NCI-H187 (cell line): ENCODE results near the gene IGFLR1.
A peak's percentile ranks its signal among the peaks of the same experiment; 100 is the strongest.
"Not testable (repeated sequence)": the region's sequence is repeated elsewhere in the genome, so short reads cannot be mapped to it uniquely, and the experiment has no call there.

Source experiments
- DNase-seq, 2 experiments: peaks; one replicate each; lab custom pipeline; 2025; lab: John Stamatoyannopoulos, UW

IGFLR1 gene

GRCh38 chr19:35777086-35777841, 35.0 kb upstream of the IGFLR1 start:
- DNase-seq = no peak

- peak in 1 of 2 experiments; percentile 10 for DNase-seq
Measured at GRCh38 chr19:35776102-35776788, 34.0 kb upstream of the IGFLR1 start.

DNA sequence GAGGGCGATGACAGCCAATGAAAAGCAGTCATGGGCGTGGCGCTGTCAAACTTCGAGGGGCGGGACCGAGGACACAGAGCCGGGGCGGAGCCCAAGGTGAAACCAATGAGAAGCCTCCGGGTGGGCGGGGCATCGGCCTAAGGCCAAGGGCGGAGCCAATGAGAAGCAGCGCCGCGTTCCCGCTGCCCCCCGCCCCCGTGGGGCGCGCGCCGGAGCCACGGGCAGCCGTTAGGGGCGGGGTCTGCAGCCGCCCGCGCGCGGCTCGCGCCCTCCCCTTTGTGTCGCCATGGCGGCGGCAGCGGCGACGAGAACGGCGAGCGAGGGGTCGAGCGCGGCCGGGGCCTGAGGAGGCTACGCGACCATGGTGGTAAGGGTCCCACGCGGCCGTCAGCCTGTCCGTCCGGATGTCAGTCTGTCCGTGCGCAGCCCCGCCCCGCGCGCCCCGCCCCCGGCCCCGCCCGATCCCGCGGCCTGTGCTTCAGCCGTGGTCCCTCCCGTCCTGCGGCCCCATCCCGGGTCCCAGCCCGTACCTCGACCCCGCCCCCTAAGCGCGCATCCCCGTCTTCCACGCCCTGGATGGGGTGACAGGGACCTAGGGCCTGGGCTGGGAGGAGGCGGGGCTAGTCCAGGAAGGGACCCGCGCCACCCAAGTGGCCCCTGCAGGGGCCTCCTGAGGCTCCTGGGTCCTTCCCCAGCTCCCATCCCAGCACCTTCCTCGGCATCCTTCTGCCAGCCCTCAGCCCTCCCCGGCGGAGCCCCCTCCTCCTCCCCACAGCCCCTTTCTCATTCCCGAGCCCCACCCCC, 33.2 kb upstream of the IGFLR1 start, which contains the start of gene ARHGAP33:
Gene ARHGAP33, plus strand, starts transcription at position 267 of the 804 bp plus-strand sequence. Its CDS starts 95 bp downstream, at position 362.
- DNase-seq = peak; percentile 98 to 99

DNA sequence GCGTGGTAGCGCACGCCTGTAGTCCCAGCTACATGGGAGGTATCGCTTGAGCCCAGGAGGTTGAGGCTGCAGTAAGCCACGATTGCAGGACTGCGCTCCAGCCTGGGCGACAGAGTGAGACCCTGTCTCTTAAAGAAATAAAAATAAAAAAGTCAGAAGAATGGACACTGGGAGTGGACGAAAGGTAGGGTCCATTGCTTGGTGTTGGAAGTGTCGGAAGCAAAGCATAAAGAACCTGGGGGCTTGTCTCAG, 32.7 kb upstream of the IGFLR1 start:
- no peak for DNase-seq

- DNase-seq = no peak
Measured at GRCh38 chr19:35774274-35775045, 32.2 kb upstream of the IGFLR1 start.

DNA sequence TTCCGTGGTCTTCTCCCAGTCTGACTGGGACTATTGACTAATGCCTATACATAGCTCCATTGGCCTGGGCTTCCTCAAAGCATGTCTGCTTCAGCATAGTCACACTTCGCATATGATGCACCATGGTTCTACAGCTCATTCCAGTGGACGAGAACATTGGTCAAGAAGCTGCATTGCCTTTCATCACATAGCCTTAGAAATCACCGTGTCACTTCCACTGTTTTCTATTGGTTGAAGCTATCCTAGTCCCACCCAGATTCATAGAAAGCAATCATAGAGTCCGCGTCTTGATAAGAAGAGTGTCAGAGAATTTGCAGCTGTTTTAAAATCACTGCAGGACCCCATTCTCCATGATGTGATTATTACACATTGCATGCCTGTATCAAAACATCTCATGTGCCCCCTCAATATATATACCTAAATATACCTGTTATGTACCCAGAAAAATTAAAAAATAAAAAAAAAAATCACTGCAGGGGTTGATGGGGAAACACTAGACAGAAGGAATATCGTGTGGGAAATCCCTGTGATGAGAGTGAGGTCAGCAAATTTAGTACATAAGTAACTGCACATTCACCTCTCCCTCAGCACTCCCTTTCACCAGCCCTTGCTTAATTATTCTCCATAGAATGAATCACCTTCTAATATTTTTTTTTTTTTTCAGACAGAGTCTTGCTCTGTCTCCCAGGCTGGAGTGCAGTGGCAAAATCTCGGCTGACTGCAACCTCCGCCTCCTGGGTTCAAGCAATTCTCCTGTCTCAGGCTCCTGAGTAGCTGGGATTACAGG, 31.0 kb upstream of the IGFLR1 start:
- DNase-seq = no peak

DNA sequence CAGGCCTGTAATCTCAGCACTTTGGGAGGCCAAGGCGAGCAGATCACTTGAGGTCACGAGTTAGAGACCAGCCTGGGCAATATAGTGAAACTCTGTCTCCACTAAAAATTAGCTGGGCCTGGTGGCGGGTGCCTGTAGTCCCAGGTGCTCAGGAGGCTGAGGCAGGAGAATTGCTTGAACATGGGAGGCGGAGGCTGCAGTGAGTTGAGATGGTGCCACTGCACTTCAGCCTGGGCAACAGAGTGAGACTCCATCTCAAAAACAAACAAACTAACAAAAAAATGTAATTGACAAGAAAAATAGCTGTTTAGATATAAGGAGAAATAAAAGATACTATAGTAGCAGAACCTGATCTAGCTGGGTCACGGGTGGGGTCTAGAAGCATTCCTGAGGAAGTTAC, 30.1 kb upstream of the IGFLR1 start:
- DNase-seq = not testable (repeated sequence)

DNA sequence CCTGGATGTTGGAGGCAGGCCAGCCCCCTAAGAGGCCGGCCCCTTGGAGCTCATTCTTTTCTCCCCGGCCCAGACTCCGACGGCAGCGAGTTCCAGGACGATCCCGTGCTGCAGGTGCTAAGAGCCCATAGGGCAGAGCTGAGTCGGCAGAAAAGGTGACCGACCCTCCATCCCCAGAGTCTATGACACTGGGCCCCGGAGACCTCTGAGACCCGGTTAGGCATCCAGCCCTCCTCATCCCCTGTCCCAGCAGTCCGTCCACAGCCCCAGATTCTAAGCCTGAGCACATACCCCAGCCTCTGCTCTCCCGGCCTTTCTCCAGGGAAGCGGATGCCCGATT, 25.8 kb upstream of the IGFLR1 start:
- DNase-seq = no peak

GRCh38 chr19:35767288-35768081, 25.2 kb upstream of the IGFLR1 start:
- DNase-seq = no peak

- DNase-seq = no peak
Measured at GRCh38 chr19:35766571-35767104, 24.4 kb upstream of the IGFLR1 start.

GRCh38 chr19:35764432-35765315, 22.4 kb upstream of the IGFLR1 start:
- no peak for DNase-seq

DNA sequence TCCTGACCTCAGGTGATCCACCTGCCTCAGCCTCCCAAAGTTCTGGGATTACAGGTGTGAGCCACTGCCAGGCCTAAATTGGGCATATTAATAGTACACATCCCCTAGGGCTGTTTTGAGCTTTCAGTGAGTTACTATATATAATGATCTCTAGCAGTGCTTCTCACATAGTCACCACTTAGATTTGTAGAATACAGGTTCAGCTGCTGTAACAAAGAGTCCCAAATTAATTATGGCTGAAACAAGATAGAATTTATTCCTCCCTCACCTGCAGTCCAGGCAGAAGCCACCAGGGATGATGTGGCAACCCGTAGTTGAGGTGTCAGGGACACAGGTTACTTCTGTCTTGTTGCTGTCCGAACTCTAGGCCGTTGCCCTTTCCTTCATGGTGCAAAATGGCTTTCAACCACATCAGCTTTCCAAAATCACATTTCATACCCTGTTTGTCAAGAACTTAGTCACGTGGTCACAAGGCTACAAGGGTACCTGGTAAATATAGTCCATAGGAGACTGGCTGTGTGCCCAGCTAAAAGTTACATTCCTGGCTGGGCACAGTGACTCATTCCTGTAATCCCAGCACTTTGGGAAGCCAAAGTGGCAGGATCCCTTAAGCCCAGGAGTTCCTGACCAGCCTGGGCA, 18.6 kb upstream of the IGFLR1 start:
- DNase-seq = no peak

GRCh38 chr19:35759697-35760096, 17.4 kb upstream of the IGFLR1 start:
- DNase-seq = no peak

DNA sequence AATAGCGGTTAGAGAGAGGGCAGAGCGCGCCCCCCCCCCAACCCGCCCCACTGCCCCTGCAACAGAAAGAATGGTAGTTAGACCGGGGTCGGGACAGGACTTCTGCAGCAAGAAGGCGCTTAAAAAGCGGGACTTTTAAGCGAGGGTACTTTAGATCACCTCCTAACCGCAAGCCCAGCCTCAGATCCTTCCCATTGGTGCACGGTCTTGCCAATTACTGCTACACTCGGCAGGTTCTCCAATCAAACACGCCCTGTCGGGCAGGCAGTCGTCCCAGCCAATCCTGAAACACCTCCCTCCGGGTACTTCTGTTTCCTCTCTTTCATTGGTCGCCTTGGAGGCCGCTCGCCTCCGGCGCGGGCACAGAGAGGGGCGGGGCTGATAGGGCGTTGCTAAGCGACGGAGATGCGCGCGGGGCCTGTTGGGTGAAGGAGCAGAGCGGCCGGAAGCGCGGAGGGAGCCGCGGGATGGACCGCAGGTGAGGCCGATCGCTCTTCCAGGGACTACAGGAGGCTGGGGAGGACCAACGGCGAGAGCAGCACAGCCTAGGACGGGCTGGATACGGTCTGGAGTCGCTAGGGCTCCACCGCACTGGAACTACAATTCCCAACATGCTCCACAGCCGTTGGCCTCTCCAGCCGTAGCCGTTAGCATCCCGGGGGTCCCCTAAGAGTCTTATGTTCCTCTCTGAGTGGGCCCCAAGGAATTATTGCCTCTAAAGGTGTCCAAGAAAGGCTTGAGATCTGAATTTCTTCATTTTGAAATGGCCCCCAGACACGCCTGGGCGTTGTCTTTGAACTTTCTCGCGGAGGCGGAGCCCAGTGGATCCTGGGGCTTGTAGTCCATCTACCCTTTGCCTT, 15.7 kb upstream of the IGFLR1 start, which contains the start of gene PROSER3:
Gene PROSER3, plus strand, starts transcription at position 428 of the 860 bp plus-strand sequence. Its CDS starts 40 bp downstream, at position 468.
- DNase-seq = peak; percentile 97 to 98

DNA sequence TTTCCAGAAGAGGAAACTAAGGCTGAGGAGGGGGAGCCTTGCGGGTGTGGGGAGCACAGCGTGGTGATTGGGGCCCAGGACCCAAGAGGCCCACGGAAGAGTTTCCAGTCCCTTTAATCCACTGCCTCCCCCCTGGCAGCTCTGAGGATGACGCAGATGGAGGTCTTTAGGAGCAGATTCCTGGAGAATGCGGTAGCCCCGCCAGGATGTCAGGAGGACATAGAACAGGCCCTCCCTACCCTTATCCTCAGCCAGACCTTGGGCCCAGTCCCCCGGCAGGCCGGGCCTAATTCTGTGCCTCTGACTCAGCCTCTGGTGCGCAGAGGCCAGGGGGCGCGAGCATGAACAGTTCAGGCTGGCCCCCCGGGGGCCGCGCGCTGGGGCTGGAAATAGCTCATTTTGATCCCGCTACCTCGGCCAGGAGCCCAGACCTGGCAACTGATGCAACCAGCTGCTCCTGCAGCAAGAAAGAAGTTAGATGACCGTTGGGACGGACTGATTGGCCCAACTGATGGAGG, 15.0 kb upstream of the IGFLR1 start:
- DNase-seq = no peak

GRCh38 chr19:35756377-35757230, 14.4 kb upstream of the IGFLR1 start, which contains the start of gene HSPB6:
TSS of gene HSPB6 (minus strand) at chr19:35757029. CDS start at chr19:35757008, 21 bp downstream.
- DNase-seq = no peak
